Ishikawa (cell line): ENCODE measurements around the gene TMEM267.

ENCODE experiments used
- CEBPB ChIP-seq: IDR thresholded peaks from 2 replicates; pipeline ENCODE4 v1.6.1; 2012
- CREB1 ChIP-seq: IDR thresholded peaks from 2 replicates; pipeline ENCODE4 v1.6.1; 2012; ENCODE audit warnings: low read depth
- EGR1 ChIP-seq: IDR thresholded peaks from 2 replicates; pipeline ENCODE4 v1.6.1; 2012
- EP300 ChIP-seq: IDR thresholded peaks from 2 replicates; pipeline ENCODE4 v1.6.1; 2012; ENCODE audit warnings: borderline replicate concordance
- FOXM1 ChIP-seq: IDR thresholded peaks from 2 replicates; pipeline ENCODE4 v1.6.1; 2012; ENCODE audit warnings: low read depth, borderline replicate concordance
- NFIC ChIP-seq: IDR thresholded peaks from 2 replicates; pipeline ENCODE4 v1.6.1; 2012
- RAD21 ChIP-seq: IDR thresholded peaks from 2 replicates; pipeline ENCODE4 v1.6.1; 2012; ENCODE audit warnings: low read depth
- TAF1 ChIP-seq: IDR thresholded peaks from 2 replicates; pipeline ENCODE4 v1.6.1; 2012; ENCODE audit warnings: low read depth, mild to moderate bottlenecking
- TCF12 ChIP-seq: IDR thresholded peaks from 2 replicates; pipeline ENCODE4 v1.6.1; 2012; ENCODE audit warnings: low read depth
- TEAD4 ChIP-seq: IDR thresholded peaks from 2 replicates; pipeline ENCODE4 v1.6.1; 2012
- YY1 ChIP-seq: IDR thresholded peaks from 2 replicates; pipeline ENCODE4 v1.6.1; 2012; ENCODE audit warnings: low read depth
- ZBTB7A ChIP-seq: IDR thresholded peaks from 2 replicates; pipeline ENCODE4 v1.6.1; 2012; ENCODE audit warnings: low read depth
- TF ChIP-seq, protein P1 (sequence below): IDR thresholded peaks from 2 replicates; pipeline ENCODE4 v1.6.1; 2012
- TF ChIP-seq, protein P2 (sequence below): IDR thresholded peaks from 2 replicates; pipeline ENCODE4 v1.6.1; 2012
- TF ChIP-seq, protein P3 (sequence below): IDR thresholded peaks from 2 replicates; pipeline ENCODE4 v1.6.1; 2012; ENCODE audit warnings: low read depth, mild to moderate bottlenecking

Gene TMEM267

DNA sequence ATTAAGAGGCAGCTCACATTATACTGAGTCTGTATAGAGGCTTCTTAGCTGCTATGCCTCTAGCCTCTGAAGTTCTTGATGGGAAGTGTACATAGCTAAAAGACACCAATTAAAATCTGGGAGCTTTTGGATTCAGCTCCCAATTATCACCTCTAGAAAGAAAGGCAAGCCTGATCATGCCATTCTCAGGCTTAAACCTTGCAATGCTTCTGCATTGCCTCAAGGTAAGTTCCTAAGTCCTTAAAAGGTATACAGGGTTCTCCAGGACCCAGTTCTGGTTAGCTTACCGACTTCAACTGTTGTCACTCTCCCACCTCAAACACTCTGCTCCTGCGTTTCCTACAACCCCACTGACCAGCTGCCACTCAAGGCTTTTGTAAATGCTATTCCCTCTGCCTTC is 54.0 kb downstream of the TMEM267 start:
- TF ChIP-seq EGR1 (no peak), FOXM1 (no peak), EP300 (no peak), ZBTB7A (no peak), TCF12 (no peak), RAD21 (no peak), TAF1 (no peak), NFIC (no peak), CEBPB (no peak), TEAD4 (no peak)
- TF ChIP-seq, protein P1, sequence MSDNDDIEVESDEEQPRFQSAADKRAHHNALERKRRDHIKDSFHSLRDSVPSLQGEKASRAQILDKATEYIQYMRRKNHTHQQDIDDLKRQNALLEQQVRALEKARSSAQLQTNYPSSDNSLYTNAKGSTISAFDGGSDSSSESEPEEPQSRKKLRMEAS: no peak
- TF ChIP-seq, protein P2, sequence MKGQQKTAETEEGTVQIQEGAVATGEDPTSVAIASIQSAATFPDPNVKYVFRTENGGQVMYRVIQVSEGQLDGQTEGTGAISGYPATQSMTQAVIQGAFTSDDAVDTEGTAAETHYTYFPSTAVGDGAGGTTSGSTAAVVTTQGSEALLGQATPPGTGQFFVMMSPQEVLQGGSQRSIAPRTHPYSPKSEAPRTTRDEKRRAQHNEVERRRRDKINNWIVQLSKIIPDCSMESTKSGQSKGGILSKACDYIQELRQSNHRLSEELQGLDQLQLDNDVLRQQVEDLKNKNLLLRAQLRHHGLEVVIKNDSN: no peak

DNA sequence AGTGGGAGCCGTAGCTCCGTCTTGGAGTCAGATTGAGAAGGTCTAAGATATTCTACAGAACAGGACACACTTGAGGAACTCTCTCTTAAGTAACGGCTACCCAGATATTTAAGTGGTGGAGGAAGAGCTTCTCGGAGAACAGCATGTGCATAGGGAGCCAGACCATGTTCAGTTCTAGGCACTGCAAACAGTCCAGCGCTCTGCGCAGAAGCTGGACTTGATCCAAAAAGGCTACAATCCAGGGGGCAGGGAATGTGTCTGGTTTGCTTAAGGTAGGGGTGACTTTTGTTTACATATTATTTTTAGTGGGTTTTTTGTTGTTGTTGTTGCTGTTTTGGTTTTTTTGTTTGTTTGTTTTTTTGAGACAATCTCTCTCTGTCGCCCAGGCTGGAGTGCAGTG is 54.6 kb downstream of the TMEM267 start:
- no peak for TF ChIP-seq EGR1
- no peak for TF ChIP-seq CEBPB
- TF ChIP-seq, protein P1: no peak
- TF ChIP-seq, protein P2: no peak
- TF ChIP-seq ZBTB7A: no peak
- TF ChIP-seq NFIC: 0 out of 2 replicates have a peak, but pooled peaks have one; percentile 14
- no peak for TF ChIP-seq FOXM1

DNA sequence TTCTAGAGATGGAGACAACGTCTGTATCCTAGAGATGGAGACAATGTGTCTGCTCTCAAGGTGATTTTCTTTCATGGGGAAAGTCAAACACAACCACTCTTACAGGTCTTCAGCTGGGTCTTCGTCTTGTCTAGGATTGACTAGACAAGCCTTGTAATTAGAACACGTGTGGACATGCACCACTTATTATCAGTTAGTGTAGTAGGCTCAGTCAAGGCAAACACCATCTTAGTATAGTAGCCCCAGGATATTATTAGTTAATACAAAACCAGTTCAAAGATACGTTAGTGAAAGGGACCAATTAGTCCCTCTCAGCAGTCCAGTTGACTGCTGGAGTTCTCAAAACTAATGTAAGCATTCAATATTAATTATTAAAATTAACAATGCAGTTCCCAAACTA is 56.4 kb downstream of the TMEM267 start:
- TF ChIP-seq YY1 (no peak), TCF12 (no peak)

DNA sequence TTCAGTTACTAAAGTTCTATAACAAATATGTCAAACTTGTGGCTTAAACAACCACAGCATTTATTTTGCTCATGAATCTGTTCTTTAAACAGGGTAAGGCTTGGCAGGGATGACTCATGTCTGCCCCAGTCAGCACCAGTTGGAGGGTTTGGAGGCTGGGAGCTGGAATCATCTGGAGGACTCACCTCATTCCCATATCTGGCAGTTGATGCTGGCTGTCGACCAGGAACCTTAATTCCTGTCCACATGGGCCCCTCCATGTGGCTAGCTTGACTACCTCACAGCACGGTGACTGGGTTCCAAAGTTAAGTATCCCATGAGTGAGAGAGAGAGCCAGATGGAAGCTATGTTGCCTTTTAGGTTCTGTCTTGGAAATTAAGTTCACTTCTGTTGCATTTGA is 57.7 kb downstream of the TMEM267 start:
- TF ChIP-seq NFIC (peak; percentile 40; the same call in 1 of the 2 replicates), TAF1 (no peak), CEBPB (no peak), YY1 (no peak), TEAD4 (no peak), ZBTB7A (no peak), TCF12 (0 out of 2 replicates have a peak, but pooled peaks have one; percentile 28), FOXM1 (no peak), RAD21 (no peak), EGR1 (no peak), CREB1 (no peak), EP300 (no peak)
- TF ChIP-seq, protein P3, sequence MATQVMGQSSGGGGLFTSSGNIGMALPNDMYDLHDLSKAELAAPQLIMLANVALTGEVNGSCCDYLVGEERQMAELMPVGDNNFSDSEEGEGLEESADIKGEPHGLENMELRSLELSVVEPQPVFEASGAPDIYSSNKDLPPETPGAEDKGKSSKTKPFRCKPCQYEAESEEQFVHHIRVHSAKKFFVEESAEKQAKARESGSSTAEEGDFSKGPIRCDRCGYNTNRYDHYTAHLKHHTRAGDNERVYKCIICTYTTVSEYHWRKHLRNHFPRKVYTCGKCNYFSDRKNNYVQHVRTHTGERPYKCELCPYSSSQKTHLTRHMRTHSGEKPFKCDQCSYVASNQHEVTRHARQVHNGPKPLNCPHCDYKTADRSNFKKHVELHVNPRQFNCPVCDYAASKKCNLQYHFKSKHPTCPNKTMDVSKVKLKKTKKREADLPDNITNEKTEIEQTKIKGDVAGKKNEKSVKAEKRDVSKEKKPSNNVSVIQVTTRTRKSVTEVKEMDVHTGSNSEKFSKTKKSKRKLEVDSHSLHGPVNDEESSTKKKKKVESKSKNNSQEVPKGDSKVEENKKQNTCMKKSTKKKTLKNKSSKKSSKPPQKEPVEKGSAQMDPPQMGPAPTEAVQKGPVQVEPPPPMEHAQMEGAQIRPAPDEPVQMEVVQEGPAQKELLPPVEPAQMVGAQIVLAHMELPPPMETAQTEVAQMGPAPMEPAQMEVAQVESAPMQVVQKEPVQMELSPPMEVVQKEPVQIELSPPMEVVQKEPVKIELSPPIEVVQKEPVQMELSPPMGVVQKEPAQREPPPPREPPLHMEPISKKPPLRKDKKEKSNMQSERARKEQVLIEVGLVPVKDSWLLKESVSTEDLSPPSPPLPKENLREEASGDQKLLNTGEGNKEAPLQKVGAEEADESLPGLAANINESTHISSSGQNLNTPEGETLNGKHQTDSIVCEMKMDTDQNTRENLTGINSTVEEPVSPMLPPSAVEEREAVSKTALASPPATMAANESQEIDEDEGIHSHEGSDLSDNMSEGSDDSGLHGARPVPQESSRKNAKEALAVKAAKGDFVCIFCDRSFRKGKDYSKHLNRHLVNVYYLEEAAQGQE: no peak
- TF ChIP-seq, protein P2: no peak
- TF ChIP-seq, protein P1: peak; percentile 30; the same call in 1 of the 2 replicates

DNA sequence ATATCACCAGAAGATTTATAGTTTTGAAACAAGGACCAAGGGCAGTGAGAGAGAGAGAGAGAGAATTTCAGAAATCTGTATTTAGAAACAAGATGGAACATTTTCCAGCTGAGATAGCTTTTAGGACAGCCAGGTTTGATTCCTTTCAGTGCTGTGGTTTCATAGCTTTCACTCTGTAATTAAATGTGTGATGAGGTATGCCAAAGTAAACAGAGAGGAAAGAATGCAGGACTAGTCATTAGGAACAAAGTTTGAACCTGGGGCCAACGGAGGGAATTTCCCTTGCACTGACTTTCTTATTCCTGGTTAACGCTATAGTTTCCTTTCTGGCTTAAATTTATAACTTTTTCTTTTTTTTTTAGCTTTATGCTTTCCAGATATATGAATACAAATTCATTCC is 61.5 kb downstream of the TMEM267 start:
- TF ChIP-seq CREB1 (no peak), TEAD4 (peak; percentile 93), CEBPB (peak; percentile 68; the same call in 1 of the 2 replicates), TAF1 (no peak), ZBTB7A (no peak), NFIC (peak; percentile 97), RAD21 (0 out of 2 replicates have a peak, but pooled peaks have one; percentile 4), TCF12 (peak; percentile 89), EP300 (peak; percentile 90), FOXM1 (peak; percentile 78; the same call in 1 of the 2 replicates), YY1 (0 out of 2 replicates have a peak, but pooled peaks have one; percentile 17), EGR1 (no peak)
- TF ChIP-seq, protein P3: no peak
- TF ChIP-seq, protein P1: peak; percentile 29; the same call in 1 of the 2 replicates
- TF ChIP-seq, protein P2: no peak
